ENCODE data around the gene SUN3. TPM values are rescaled to one million over a fixed set of nuclear protein-coding genes. Genes with fewer than 3 reads are reported as not detected.

SUN3 gene
- total RNA-seq, 1 experiment from 2014 or later, result not detected

- Histone ChIP-seq H3K56ac (ENCODE audit: insufficient read length, low read depth, low read length) (no peak overlapping the region), H3K27me3 (ENCODE audit: insufficient read depth, low read length) (no peaks in the 10 kb centered on the region), H2AK5ac (ENCODE audit: insufficient read length, low read length) (no peak overlapping the region), H3K18ac (ENCODE audit: insufficient read length, low read depth, low read length) (no peak overlapping the region), H3K4me2 (ENCODE audit: insufficient read depth, insufficient read length, low read length) (no peak overlapping the region), H4K8ac (replicated peaks; ENCODE audit: insufficient read length, low read depth, low read length) (no peak overlapping the region), H3K9me3 (ENCODE audit: control insufficient read depth, low read depth, low read length) (no peaks in the 10 kb centered on the region), H3K79me1 (ENCODE audit: insufficient read depth, low read depth, low read length, poor library complexity, severe bottlenecking) (no peaks in the 10 kb centered on the region), H2BK120ac (ENCODE audit: low read depth, low read length, poor library complexity, severe bottlenecking) (no peak overlapping the region), H3K79me2 (ENCODE audit: insufficient read depth, low read length) (no peaks in the 10 kb centered on the region), H4K91ac (ENCODE audit: insufficient read length, low read depth, low read length) (no peak overlapping the region), H2BK15ac (ENCODE audit: low read depth, low read length) (no peak overlapping the region), H3K23me2 (ENCODE audit: insufficient read length, low read depth, low read length, poor library complexity, severe bottlenecking) (peaks cover 3% of the 10 kb centered on the region), H3K4me1 (ENCODE audit: insufficient read depth, low read length) (peaks cover 13% of the 10 kb centered on the region; the same call in 1 of the 2 replicates), H3K9ac (ENCODE audit: extremely low read depth, insufficient read length, low read length) (no peak overlapping the region), H3T11ph (ENCODE audit: low read length) (no peak overlapping the region), H4K5ac (ENCODE audit: insufficient read length, low read depth, low read length) (no peak overlapping the region), H2AFZ (ENCODE audit: low read length) (no peak overlapping the region), H2BK5ac (ENCODE audit: insufficient read length, low read length) (no peak overlapping the region), H2BK12ac (ENCODE audit: insufficient read length, low read depth, low read length) (no peak overlapping the region), H4K20me1 (ENCODE audit: control insufficient read depth, insufficient read depth, insufficient read length) (no peaks in the 10 kb centered on the region), H3K14ac (ENCODE audit: insufficient read depth, low read length) (0 out of 2 replicates have a peak overlapping the region, but pooled peaks have one; percentile 18), H2BK20ac (ENCODE audit: low read depth, low read length, poor library complexity, severe bottlenecking) (no peak overlapping the region), H3K23ac (ENCODE audit: insufficient read length, low read depth, low read length) (no peak overlapping the region), H3K4ac (ENCODE audit: low read depth, low read length) (no peak overlapping the region), H3K27ac (ENCODE audit: insufficient read length, low read depth, low read length) (no peak overlapping the region)
- H3K27me3 Mint-ChIP-seq (ENCODE audit: low read depth), result peaks cover 11% of the 10 kb centered on the region
- H3K4me3 Mint-ChIP-seq, result no peak overlapping the region
- H3K36me3 Mint-ChIP-seq (ENCODE audit: insufficient read depth in 1 of 3, low read depth in 3 of 3), result no peaks in the 10 kb centered on the region
- TF ChIP-seq CTCF (conservative IDR thresholded peaks at IDR 0.05), result no peak
- no peak overlapping the region for H3K27ac Mint-ChIP-seq
- DNase-seq, result no peak
- WGBS (ENCODE audit: extremely low coverage, insufficient read length, low lambda C conversion rate), result no CpG with 5 or more reads among the region's 3 CpGs
- peaks cover 57% of the 10 kb centered on the region in 2 experiments for H3K4me1 Mint-ChIP-seq
- no peaks in the 10 kb centered on the region for H3K9me3 Mint-ChIP-seq
These were observed 13.7 kb upstream of the SUN3 start for GRCh38 chr7:48042636-48043035.
